Sigmoid colon (tissue), 3 donors: ENCODE results near the gene OPCML.

ENCODE experiments used
- POLR2A ChIP-seq, 2 donors: fragments of 450-650 bp; IDR thresholded peaks; one replicate each; pipeline ENCODE4 v1.6.1; 2016; ENCODE audit warnings: antibody characterized with exemption in 2 of 2, mild to moderate bottlenecking in 2 of 2, moderate library complexity in 2 of 2
- TF ChIP-seq, protein P1 (sequence below), 4 experiments: fragments of 450-650 bp in 3 of 4; fragments of 200-600 bp in 1 of 4; IDR thresholded peaks; one replicate each; pipeline ENCODE4 v1.5.1; 2016 to 2019; ENCODE audit warnings: antibody characterized with exemption in 4 of 4, mild to moderate bottlenecking in 3 of 4, moderate library complexity in 2 of 4

- TF ChIP-seq, protein P1, sequence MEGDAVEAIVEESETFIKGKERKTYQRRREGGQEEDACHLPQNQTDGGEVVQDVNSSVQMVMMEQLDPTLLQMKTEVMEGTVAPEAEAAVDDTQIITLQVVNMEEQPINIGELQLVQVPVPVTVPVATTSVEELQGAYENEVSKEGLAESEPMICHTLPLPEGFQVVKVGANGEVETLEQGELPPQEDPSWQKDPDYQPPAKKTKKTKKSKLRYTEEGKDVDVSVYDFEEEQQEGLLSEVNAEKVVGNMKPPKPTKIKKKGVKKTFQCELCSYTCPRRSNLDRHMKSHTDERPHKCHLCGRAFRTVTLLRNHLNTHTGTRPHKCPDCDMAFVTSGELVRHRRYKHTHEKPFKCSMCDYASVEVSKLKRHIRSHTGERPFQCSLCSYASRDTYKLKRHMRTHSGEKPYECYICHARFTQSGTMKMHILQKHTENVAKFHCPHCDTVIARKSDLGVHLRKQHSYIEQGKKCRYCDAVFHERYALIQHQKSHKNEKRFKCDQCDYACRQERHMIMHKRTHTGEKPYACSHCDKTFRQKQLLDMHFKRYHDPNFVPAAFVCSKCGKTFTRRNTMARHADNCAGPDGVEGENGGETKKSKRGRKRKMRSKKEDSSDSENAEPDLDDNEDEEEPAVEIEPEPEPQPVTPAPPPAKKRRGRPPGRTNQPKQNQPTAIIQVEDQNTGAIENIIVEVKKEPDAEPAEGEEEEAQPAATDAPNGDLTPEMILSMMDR (IDR thresholded peaks at IDR 0.05), result no peak
- no peak for TF ChIP-seq POLR2A (IDR thresholded peaks at IDR 0.05)
These were observed 512.0 kb downstream of the OPCML start for GRCh38 chr11:133020372-133020714.
